ENCODE data around the gene UBA5. TPM values are rescaled to one million over a fixed set of nuclear protein-coding genes. Genes with fewer than 3 reads are reported as not detected.

The UBA5 gene
- total RNA-seq, 1 donor from 2014 or later: 43.0 TPM

DNA sequence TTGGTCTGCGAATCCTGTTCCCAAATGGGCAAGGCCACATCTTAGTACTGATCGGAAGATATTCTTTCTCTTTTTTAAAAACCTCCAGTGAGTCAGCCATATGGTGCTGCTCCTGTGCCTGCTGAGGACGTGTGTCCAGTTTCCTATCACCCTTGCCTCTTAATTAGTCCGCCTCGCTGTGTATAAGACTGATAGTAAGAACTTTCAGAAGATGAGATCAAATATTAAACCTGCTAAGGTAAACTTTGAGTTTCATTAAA lies 612 bp downstream of the UBA5 start:
- TF ChIP-seq CTCF (IDR thresholded peaks at IDR 0.05; ENCODE audit: partially characterized antibody, unreplicated experiment): no peak
- H3K27me3 Mint-ChIP-seq (ENCODE audit: unreplicated experiment): no peaks in the 10 kb centered on the region
- H3K9me3 Mint-ChIP-seq (ENCODE audit: unreplicated experiment): peaks cover 7% of the 10 kb centered on the region
- H3K4me1 Mint-ChIP-seq (ENCODE audit: low read depth, unreplicated experiment): peaks cover 6% of the 10 kb centered on the region
- peak overlapping the region; percentile 96 for H3K4me3 Mint-ChIP-seq (ENCODE audit: unreplicated experiment)
- no peaks in the 10 kb centered on the region for H3K36me3 Mint-ChIP-seq (ENCODE audit: unreplicated experiment)
- H3K27ac Mint-ChIP-seq (ENCODE audit: unreplicated experiment): peak overlapping the region; percentile 85
- no peak for DNase-seq

GRCh38 chr3:132661101-132661500 lies 972 bp downstream of the UBA5 start:
- H3K4me3 Mint-ChIP-seq (ENCODE audit: unreplicated experiment): peak overlapping the region; percentile 96
- H3K36me3 Mint-ChIP-seq (ENCODE audit: unreplicated experiment): no peaks in the 10 kb centered on the region
- H3K27me3 Mint-ChIP-seq (ENCODE audit: unreplicated experiment): no peaks in the 10 kb centered on the region
- H3K4me1 Mint-ChIP-seq (ENCODE audit: low read depth, unreplicated experiment): peaks cover 6% of the 10 kb centered on the region
- DNase-seq: no peak
- H3K27ac Mint-ChIP-seq (ENCODE audit: unreplicated experiment): peak overlapping the region; percentile 85
- H3K9me3 Mint-ChIP-seq (ENCODE audit: unreplicated experiment): peaks cover 7% of the 10 kb centered on the region
- TF ChIP-seq CTCF (IDR thresholded peaks at IDR 0.05; ENCODE audit: partially characterized antibody, unreplicated experiment): no peak

DNA sequence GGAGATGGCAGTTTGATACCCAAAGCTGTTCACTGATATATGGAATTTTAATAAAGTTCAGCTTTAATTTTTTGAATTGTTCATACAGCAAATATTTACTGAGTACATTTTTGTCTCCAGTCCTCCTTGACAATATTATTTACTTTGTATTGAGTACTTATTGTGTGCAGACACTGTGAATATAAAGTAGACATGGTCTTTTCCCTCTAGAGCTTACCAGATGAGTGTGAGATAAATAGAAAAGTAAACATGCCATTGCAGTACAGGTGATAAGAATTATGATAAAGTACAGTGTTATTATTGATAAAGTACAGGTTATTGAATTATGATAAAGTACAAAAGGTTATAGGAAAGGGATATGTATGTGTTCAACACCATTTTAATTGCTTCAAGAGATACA lies 2.1 kb downstream of the UBA5 start:
- H3K27ac Mint-ChIP-seq (ENCODE audit: unreplicated experiment): no peak overlapping the region

GRCh38 chr3:132665230-132665745 lies 5.2 kb downstream of the UBA5 start:
- no peaks in the 10 kb centered on the region for H3K9me3 Mint-ChIP-seq (ENCODE audit: unreplicated experiment)
- no peak overlapping the region for H3K4me3 Mint-ChIP-seq (ENCODE audit: unreplicated experiment)
- no peaks in the 10 kb centered on the region for H3K27me3 Mint-ChIP-seq (ENCODE audit: unreplicated experiment)
- DNase-seq: no peak
- H3K36me3 Mint-ChIP-seq (ENCODE audit: unreplicated experiment): no peaks in the 10 kb centered on the region
- no peak for TF ChIP-seq CTCF (IDR thresholded peaks at IDR 0.05; ENCODE audit: partially characterized antibody, unreplicated experiment)
- no peak overlapping the region for H3K27ac Mint-ChIP-seq (ENCODE audit: unreplicated experiment)
- H3K4me1 Mint-ChIP-seq (ENCODE audit: low read depth, unreplicated experiment): peaks cover 6% of the 10 kb centered on the region

More for the DNA sequence above, 2.1 kb downstream of the UBA5 start:
- TF ChIP-seq CTCF (IDR thresholded peaks at IDR 0.05; ENCODE audit: partially characterized antibody, unreplicated experiment): no peak
- Mint-ChIP-seq H3K9me3 (ENCODE audit: unreplicated experiment) (peaks cover 7% of the 10 kb centered on the region), H3K27me3 (ENCODE audit: unreplicated experiment) (no peaks in the 10 kb centered on the region), H3K4me3 (ENCODE audit: unreplicated experiment) (no peak overlapping the region), H3K36me3 (ENCODE audit: unreplicated experiment) (no peaks in the 10 kb centered on the region), H3K4me1 (ENCODE audit: low read depth, unreplicated experiment) (peaks cover 6% of the 10 kb centered on the region)
- no peak for DNase-seq

GRCh38 chr3:132669256-132669777 lies 9.2 kb downstream of the UBA5 start:
- no peaks in the 10 kb centered on the region for H3K27me3 Mint-ChIP-seq (ENCODE audit: unreplicated experiment)

More at GRCh38 chr3:132669256-132669777, 9.2 kb downstream of the UBA5 start:
- no peak overlapping the region for H3K4me3 Mint-ChIP-seq (ENCODE audit: unreplicated experiment)
- TF ChIP-seq CTCF (IDR thresholded peaks at IDR 0.05; ENCODE audit: partially characterized antibody, unreplicated experiment): no peak
- no peaks in the 10 kb centered on the region for H3K36me3 Mint-ChIP-seq (ENCODE audit: unreplicated experiment)
- no peak overlapping the region for H3K27ac Mint-ChIP-seq (ENCODE audit: unreplicated experiment)
- no peaks in the 10 kb centered on the region for H3K4me1 Mint-ChIP-seq (ENCODE audit: low read depth, unreplicated experiment)
- DNase-seq: no peak
- no peaks in the 10 kb centered on the region for H3K9me3 Mint-ChIP-seq (ENCODE audit: unreplicated experiment)
